Kidney epithelial cell (primary cell): ENCODE measurements around the gene LPCAT1. TPM values are rescaled to one million over a fixed set of nuclear protein-coding genes. Genes with fewer than 3 reads are reported as not detected.

Experiments
- DNase-seq: peaks from one replicate; pipeline ENCODE4 v3.0.0-alpha.2; 2010; ENCODE audit warnings: low read depth
- H3K27me3 ChIP-seq: 2 replicates; pipeline ENCODE4 v1.6.0; 2011; ENCODE audit warnings: low read length; ENCODE audit not compliant: control insufficient read depth, insufficient read depth
- H3K36me3 ChIP-seq: 2 replicates; pipeline ENCODE4 v1.5.1; 2011; ENCODE audit warnings: low read length; ENCODE audit not compliant: control insufficient read depth, insufficient read depth
- H3K4me3 ChIP-seq: 2 replicates; pipeline ENCODE4 v1.5.1; 2011; ENCODE audit warnings: low read depth, mild to moderate bottlenecking, control low read depth, low read length
- CTCF ChIP-seq: IDR thresholded peaks from 2 replicates; pipeline ENCODE4 v1.5.1; 2011; ENCODE audit warnings: mild to moderate bottlenecking, moderate library complexity, low read length, control low read depth, inconsistent platforms; ENCODE audit not compliant: insufficient read depth, poor library complexity, severe bottlenecking
- total RNA-seq: library from RNA; depleted of rRNA; stranded (reverse); fragments of >200 nt; gene quantifications from 2 replicates; pipeline ENCODE4 v1.2.3, GENCODE V29; 2015

LPCAT1 gene
- total RNA-seq, 1 donor from 2014 or later = 87.6 TPM

- Histone ChIP-seq H3K27me3 (no peaks in the 10 kb centered on the region), H3K4me3 (peak overlapping the region; percentile 71), H3K36me3 (peaks cover 2% of the 10 kb centered on the region)
- no peak for TF ChIP-seq CTCF
- DNase-seq = no peak
Measured at GRCh38 chr5:1521671-1522600, 1.8 kb downstream of the LPCAT1 start.

- no peak overlapping the region for H3K4me3 ChIP-seq
- no peaks in the 10 kb centered on the region for H3K27me3 ChIP-seq
- DNase-seq = no peak
- peaks cover 2% of the 10 kb centered on the region for H3K36me3 ChIP-seq
- no peak for TF ChIP-seq CTCF
Measured at GRCh38 chr5:1520791-1521453, 2.8 kb downstream of the LPCAT1 start.

GRCh38 chr5:1519631-1520210, 4.0 kb downstream of the LPCAT1 start:
- Histone ChIP-seq H3K36me3 (peaks cover 2% of the 10 kb centered on the region), H3K4me3 (no peak overlapping the region), H3K27me3 (no peaks in the 10 kb centered on the region)
- DNase-seq = no peak
- no peak for TF ChIP-seq CTCF

- no peak for DNase-seq
- Histone ChIP-seq H3K36me3 (peaks cover 2% of the 10 kb centered on the region), H3K4me3 (no peak overlapping the region), H3K27me3 (no peaks in the 10 kb centered on the region)
- no peak for TF ChIP-seq CTCF
Measured at GRCh38 chr5:1517838-1518237, 5.9 kb downstream of the LPCAT1 start.

- no peak for TF ChIP-seq CTCF
- Histone ChIP-seq H3K4me3 (no peak overlapping the region), H3K36me3 (peaks cover 2% of the 10 kb centered on the region), H3K27me3 (no peaks in the 10 kb centered on the region)
- DNase-seq = no peak
Measured at GRCh38 chr5:1516615-1517601, 6.9 kb downstream of the LPCAT1 start.
